HG03457 (cell line): ENCODE data around the gene LRTM2.

ENCODE experiments used
- ATAC-seq: cut with Tn5 transposase; IDR thresholded peaks from one replicate; pipeline ENCODE4 v1.9.1; 2021; ENCODE audit warnings: moderate number of reproducible peaks; ENCODE audit not compliant: unreplicated experiment

Gene LRTM2

DNA sequence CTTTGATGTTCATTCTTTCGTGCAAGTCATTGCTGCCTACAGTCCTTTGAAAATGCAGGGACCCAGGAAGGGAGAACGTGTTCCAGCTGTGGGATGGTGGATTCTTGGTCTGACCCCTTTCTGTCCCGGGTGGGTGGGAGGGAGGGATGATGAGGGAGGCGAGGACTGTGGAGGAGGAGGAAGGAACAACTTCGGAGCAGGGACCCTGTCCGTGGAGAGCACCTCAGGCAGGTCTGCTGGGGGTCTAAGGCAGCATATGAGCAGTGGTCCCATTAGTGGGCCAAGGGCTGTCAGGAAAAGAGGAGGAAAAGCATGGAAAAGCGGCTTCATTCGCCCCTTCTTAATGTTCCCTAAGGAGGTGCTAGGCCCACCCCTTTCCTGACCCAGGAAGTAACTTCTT lies 62.0 kb downstream of the LRTM2 start:
- no peak for ATAC-seq

- no peak for ATAC-seq
These were observed 62.6 kb downstream of the LRTM2 start for GRCh38 chr12:1882850-1883470.

DNA sequence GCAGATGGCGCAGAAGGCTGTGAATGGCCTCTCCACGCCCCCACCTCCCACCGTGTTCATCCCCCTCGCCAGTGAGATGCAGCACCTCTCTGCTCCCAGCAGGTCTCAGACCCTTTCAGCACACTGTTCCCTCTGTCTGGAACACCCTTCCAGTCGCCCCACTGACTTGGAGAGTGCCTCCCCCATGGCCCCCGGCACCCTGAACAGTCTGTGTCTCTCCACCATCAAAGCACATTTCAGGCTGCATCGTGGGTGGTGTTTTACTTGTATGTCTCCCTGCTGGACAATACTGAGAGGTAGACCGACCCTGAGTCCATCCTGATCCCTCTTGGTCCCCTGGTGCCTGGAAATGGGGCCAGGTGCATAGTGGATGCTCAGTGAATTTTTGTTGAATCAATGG lies 63.1 kb downstream of the LRTM2 start:
- no peak for ATAC-seq

GRCh38 chr12:1884651-1885050 lies 64.3 kb downstream of the LRTM2 start:
- no peak for ATAC-seq

DNA sequence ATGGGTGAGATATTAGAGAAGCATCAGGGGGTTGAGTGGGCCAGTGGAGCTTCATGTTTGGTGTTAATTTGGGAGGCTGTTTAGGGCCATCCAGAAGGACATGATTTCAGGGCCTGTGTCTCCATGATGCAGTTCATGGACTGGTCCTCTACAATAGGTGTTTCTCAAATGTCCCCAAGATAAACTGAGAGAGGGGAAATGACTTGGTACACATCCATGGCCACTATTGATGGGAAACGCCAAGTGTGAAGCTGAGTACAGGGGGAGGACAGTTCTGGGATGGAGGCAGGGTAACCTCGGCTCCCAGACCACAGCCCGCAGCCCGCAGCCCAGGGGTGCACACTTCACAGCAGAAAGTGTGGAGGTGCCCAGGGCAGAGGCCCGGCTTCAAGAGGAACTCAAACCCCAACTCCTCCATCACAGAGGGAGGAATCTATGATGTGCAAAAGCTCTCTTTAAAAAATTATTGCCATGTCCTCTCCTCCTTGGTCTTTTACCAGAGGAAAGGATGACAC lies 64.8 kb downstream of the LRTM2 start:
- no peak for ATAC-seq

DNA sequence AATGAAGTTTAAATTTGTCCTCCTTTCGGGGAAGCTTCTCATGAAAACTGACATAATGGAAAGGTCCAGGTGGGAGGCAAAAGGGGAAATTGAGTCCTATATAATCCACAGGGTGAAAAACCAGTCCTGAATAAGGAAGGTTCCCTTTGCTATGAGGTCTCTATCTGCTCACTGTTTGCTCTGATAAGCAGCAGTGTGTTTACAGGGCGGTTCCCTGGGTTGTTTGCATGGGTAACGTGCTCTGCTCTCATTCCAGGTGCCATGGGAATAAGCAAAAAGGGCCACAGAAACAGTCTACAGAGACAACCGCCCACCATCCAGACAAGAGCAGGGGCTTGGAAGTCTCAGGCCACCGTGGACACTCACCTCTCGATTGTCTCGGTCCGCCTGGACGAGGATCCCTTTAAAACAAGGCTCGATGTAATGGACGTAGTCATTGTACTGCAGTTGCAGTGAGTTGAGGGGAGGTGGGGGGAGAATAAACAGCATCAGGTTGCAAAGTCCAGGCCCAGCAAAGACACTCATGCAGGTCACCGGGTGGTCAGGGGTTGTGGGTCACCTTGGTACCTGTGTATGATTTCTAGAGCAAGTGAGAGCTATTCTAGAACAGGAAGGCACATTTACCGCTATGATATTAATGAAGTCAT lies 65.4 kb downstream of the LRTM2 start:
- ATAC-seq: no peak
